ENCODE results near the gene HIPK4.
"Not testable (repeated sequence)": the region's sequence is repeated elsewhere in the genome, so short reads cannot be mapped to it uniquely, and the experiment has no call there.

Gene HIPK4

DNA sequence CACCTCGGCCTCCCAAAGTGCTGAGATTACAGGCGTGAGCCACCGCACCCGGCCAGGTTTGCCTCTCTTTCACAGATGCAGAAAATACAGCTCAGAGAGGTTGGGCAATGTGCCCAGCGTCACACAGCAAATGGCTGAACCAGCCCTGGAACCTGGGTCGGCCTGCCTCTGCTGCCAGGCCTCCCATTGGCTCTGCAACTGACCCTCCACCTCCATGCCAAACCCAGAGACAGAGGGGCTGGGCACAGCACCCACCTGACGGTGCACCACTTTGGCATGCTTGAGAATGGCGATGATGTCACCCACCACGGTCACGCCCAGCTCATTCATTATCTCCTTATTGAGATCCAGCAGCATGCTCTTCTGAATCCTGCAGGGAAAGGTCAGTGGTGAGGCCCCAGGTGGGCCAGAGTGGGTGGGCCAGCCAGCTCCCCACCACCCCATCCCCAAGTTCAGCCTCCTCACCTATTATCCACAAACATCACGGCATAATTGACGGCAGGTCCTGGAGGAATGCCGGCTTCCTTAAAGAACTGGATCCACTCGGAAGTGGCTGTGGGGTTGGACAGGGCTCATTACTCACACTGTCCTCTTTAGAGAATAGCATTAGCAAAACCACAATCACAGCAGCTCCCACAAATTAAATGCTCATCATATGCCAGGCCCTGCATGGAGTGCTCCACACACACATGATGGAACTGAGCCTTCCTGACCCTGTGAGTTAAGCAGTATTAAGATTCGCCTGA is 54.0 kb downstream of the HIPK4 start:
- no peak for TF ChIP-seq CTCF (IDR thresholded peaks at IDR 0.05; ENCODE audit: insufficient read depth, low read length, poor library complexity, severe bottlenecking)
- no peak for DNase-seq (ENCODE audit: extremely low read depth, insufficient read length)
- Histone ChIP-seq H3K4me3 (replicated peaks; ENCODE audit: low read depth, low read length) (no peak overlapping the region), H3K27me3 (replicated peaks; ENCODE audit: control insufficient read depth, insufficient read depth, low read length) (no peaks in the 10 kb centered on the region), H3K36me3 (ENCODE audit: control insufficient read depth, insufficient read depth, low read length) (peaks cover 18% of the 10 kb centered on the region)

- no peaks in the 10 kb centered on the region for H3K27me3 ChIP-seq (replicated peaks; ENCODE audit: control insufficient read depth, insufficient read depth, low read length)
- DNase-seq (ENCODE audit: extremely low read depth, insufficient read length) = no peak
- H3K4me3 ChIP-seq (replicated peaks; ENCODE audit: low read depth, low read length) = no peak overlapping the region
- H3K36me3 ChIP-seq (ENCODE audit: control insufficient read depth, insufficient read depth, low read length) = peaks cover 22% of the 10 kb centered on the region
- TF ChIP-seq CTCF (IDR thresholded peaks at IDR 0.05; ENCODE audit: insufficient read depth, low read length, poor library complexity, severe bottlenecking) = no peak
Observed at GRCh38 chr19:40335101-40335500, 54.9 kb downstream of the HIPK4 start.

GRCh38 chr19:40333083-40333482 is 56.9 kb downstream of the HIPK4 start:
- not testable (repeated sequence) for DNase-seq (ENCODE audit: extremely low read depth, insufficient read length); H3K27me3 ChIP-seq (replicated peaks; ENCODE audit: control insufficient read depth, insufficient read depth, low read length)
- H3K36me3 ChIP-seq (ENCODE audit: control insufficient read depth, insufficient read depth, low read length) = peaks cover 29% of the 10 kb centered on the region

DNA sequence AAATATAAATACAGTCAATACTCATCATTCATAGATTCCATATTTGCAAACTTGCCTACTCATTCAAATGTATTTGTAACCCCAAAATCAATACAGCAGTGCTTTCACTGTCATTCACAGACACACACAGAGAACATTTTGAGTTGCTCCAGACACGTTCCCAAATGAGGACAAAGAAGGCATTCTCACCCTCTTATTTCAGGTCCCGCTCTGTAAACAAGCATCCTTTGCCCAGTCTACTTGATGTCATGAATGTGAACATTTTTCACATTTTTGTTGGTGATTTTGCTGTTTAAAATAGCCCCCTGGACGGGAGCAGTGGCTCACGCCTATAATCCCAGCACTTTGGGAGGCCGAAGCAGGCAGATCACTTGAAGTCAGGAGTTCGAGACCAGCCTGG is 57.3 kb downstream of the HIPK4 start:
- DNase-seq (ENCODE audit: extremely low read depth, insufficient read length) = no peak
- no peaks in the 10 kb centered on the region for H3K27me3 ChIP-seq (replicated peaks; ENCODE audit: control insufficient read depth, insufficient read depth, low read length)
- peaks cover 30% of the 10 kb centered on the region for H3K36me3 ChIP-seq (ENCODE audit: control insufficient read depth, insufficient read depth, low read length)
- H3K4me3 ChIP-seq (replicated peaks; ENCODE audit: low read depth, low read length) = no peak overlapping the region
- no peak for TF ChIP-seq CTCF (IDR thresholded peaks at IDR 0.05; ENCODE audit: insufficient read depth, low read length, poor library complexity, severe bottlenecking)

More at GRCh38 chr19:40333083-40333482, 56.9 kb downstream of the HIPK4 start:
- H3K4me3 ChIP-seq (replicated peaks; ENCODE audit: low read depth, low read length) = not testable (repeated sequence)

- H3K4me3 ChIP-seq (replicated peaks; ENCODE audit: low read depth, low read length) = no peak overlapping the region
- no peak for DNase-seq (ENCODE audit: extremely low read depth, insufficient read length)
- no peak for TF ChIP-seq CTCF (IDR thresholded peaks at IDR 0.05; ENCODE audit: insufficient read depth, low read length, poor library complexity, severe bottlenecking)
- peaks cover 35% of the 10 kb centered on the region for H3K36me3 ChIP-seq (ENCODE audit: control insufficient read depth, insufficient read depth, low read length)
- no peaks in the 10 kb centered on the region for H3K27me3 ChIP-seq (replicated peaks; ENCODE audit: control insufficient read depth, insufficient read depth, low read length)
Observed at GRCh38 chr19:40331052-40331451, 58.9 kb downstream of the HIPK4 start.
